GM12878 (cell line): Measurements from ENCODE around the gene CAMKMT. TPM values are rescaled to one million over a fixed set of nuclear protein-coding genes. Genes with fewer than 3 reads are reported as not detected.
A peak's percentile ranks its signal among the peaks of the same experiment; 100 is the strongest.

Source experiments
- BHLHE40 ChIP-seq, 2 experiments: fragments of 450-650 bp in 1 of 2; IDR thresholded peaks; 2 replicates each; pipeline ENCODE4 v1.6.1; 2011 to 2017; ENCODE audit warnings: low read depth in 2 of 2, borderline replicate concordance in 1 of 2, improper control_type of control experiment in 1 of 2, low read length in 1 of 2, mild to moderate bottlenecking in 1 of 2
- CEBPB ChIP-seq, 2 experiments: fragments of 150-350 bp in 1 of 2; IDR thresholded peaks; 2 replicates each; pipeline ENCODE4 v1.6.1; 2012 to 2014; ENCODE audit warnings: low read depth in 2 of 2, low read length in 2 of 2, borderline replicate concordance in 1 of 2, inconsistent platforms in 1 of 2
- CREB1 ChIP-seq: IDR thresholded peaks from 2 replicates; pipeline ENCODE4 v1.6.1; 2012; ENCODE audit warnings: low read depth, mild to moderate bottlenecking, inconsistent platforms
- CREM ChIP-seq: IDR thresholded peaks from 2 replicates; pipeline ENCODE4 v1.6.1; 2014; ENCODE audit warnings: antibody characterized with exemption, low read depth
- EED ChIP-seq: sonication (generic); IDR thresholded peaks from 2 replicates; pipeline ENCODE4 v1.6.1; 2016; ENCODE audit warnings: antibody characterized with exemption, low read depth
- ESRRA ChIP-seq: IDR thresholded peaks from 2 replicates; pipeline ENCODE4 v1.6.1; 2012; ENCODE audit warnings: mild to moderate bottlenecking, low read length, improper control_type of control experiment
- FOXK2 ChIP-seq: fragments of 450-650 bp; IDR thresholded peaks from 2 replicates; pipeline ENCODE4 v1.6.1; 2017; ENCODE audit warnings: mild to moderate bottlenecking, moderate library complexity
- KDM1A ChIP-seq: fragments of 200-600 bp; sonication (generic); IDR thresholded peaks from 2 replicates; pipeline ENCODE4 v1.6.1; 2016; ENCODE audit warnings: borderline replicate concordance
- LARP7 ChIP-seq: fragments of 450-650 bp; IDR thresholded peaks from 2 replicates; pipeline ENCODE4 v1.6.1; 2017; ENCODE audit warnings: mild to moderate bottlenecking
- MXI1 ChIP-seq: fragments of 150-350 bp; IDR thresholded peaks from 2 replicates; pipeline ENCODE4 v1.6.1; 2011; ENCODE audit warnings: low read depth, mild to moderate bottlenecking, inconsistent platforms, low read length, improper control_type of control experiment
- NFXL1 ChIP-seq: fragments of 450-650 bp; IDR thresholded peaks from 2 replicates; pipeline ENCODE4 v1.6.1; 2017; ENCODE audit warnings: antibody characterized with exemption, mild to moderate bottlenecking, borderline replicate concordance
- NR2F1 ChIP-seq: fragments of 450-650 bp; conservative IDR thresholded peaks from 2 replicates; pipeline ENCODE4 v1.6.1; 2017; ENCODE audit warnings: mild to moderate bottlenecking
- PBX3 ChIP-seq: IDR thresholded peaks from 2 replicates; pipeline ENCODE4 v1.6.1; 2011; ENCODE audit warnings: mild to moderate bottlenecking, low read depth, low read length, moderate library complexity; ENCODE audit not compliant: insufficient replicate concordance
- POLR2AphosphoS5 ChIP-seq: IDR thresholded peaks from 2 replicates; pipeline ENCODE4 v1.6.1; 2011; ENCODE audit warnings: mild to moderate bottlenecking, low read length, inconsistent platforms
- RELA ChIP-seq: fragments of 450-650 bp; IDR thresholded peaks from 2 replicates; pipeline ENCODE4 v1.8.0; 2014; ENCODE audit warnings: borderline replicate concordance; ENCODE audit not compliant: partially characterized antibody
- TCF3 ChIP-seq: IDR thresholded peaks from 2 replicates; pipeline ENCODE4 v1.6.1; 2012; ENCODE audit warnings: low read depth, mild to moderate bottlenecking, low read length, borderline replicate concordance; ENCODE audit not compliant: insufficient read depth
- ZBTB11 ChIP-seq: fragments of 450-650 bp; formaldehyde crosslinking; IDR thresholded peaks from 2 replicates; pipeline ENCODE4 v1.5.0; 2022; ENCODE audit warnings: mild to moderate bottlenecking, missing genetic modification characterization
- ZNF207 ChIP-seq: fragments of 450-650 bp; IDR thresholded peaks from 2 replicates; pipeline ENCODE4 v1.6.1; 2014; ENCODE audit warnings: antibody characterized with exemption, mild to moderate bottlenecking, borderline replicate concordance
- ZNF592 ChIP-seq: fragments of 450-650 bp; IDR thresholded peaks from 2 replicates; pipeline ENCODE4 v1.6.1; 2017; ENCODE audit warnings: mild to moderate bottlenecking, moderate library complexity
- ZSCAN29 ChIP-seq: fragments of 450-650 bp; IDR thresholded peaks from 2 replicates; pipeline ENCODE4 v1.6.1; 2017; ENCODE audit warnings: mild to moderate bottlenecking, moderate library complexity
- polyA plus RNA-seq, 11 experiments: library from polyadenylated mRNA; depleted of rRNA in 4 of 11; unstranded in 6 of 11; stranded (reverse) in 5 of 11; fragments of >200 nt; fragmentation: Nextera tagmentation in 4 of 11; fragmentation: Illumina TruSeq in 1 of 11; extraction: Ambion mirVana in 4 of 11; extraction: Trizol in 1 of 11; gene quantifications; 1 replicate in 1 of 11; 2 replicates in 10 of 11; pipeline versions ENCODE4 v1.2.1 to v1.2.3, GENCODE V29; 2011 to 2016; ENCODE audit warnings: inconsistent platforms in 2 of 11, missing spikeins in 2 of 11, low read depth in 1 of 11
- total RNA-seq, 4 experiments: library from RNA; depleted of rRNA in 3 of 4; stranded (reverse); fragments of >200 nt in 3 of 4; fragmentation: Illumina TruSeq in 1 of 4; extraction: Trizol in 1 of 4; gene quantifications; 2 replicates each; pipeline versions ENCODE4 v1.2.1 to v1.2.3, GENCODE V29; 2013 to 2021
- TF ChIP-seq, protein P1 (sequence below): IDR thresholded peaks from 2 replicates; pipeline ENCODE4 v1.6.1; 2012; ENCODE audit warnings: low read depth, low read length, improper control_type of control experiment

Gene CAMKMT
- total and polyA plus RNA-seq, 10 of the 15 experiments (the other 5 are each of a cell fraction or from before 2014, with no cell fraction given) = 2.7 to 16.0 (median 11.8) TPM

DNA sequence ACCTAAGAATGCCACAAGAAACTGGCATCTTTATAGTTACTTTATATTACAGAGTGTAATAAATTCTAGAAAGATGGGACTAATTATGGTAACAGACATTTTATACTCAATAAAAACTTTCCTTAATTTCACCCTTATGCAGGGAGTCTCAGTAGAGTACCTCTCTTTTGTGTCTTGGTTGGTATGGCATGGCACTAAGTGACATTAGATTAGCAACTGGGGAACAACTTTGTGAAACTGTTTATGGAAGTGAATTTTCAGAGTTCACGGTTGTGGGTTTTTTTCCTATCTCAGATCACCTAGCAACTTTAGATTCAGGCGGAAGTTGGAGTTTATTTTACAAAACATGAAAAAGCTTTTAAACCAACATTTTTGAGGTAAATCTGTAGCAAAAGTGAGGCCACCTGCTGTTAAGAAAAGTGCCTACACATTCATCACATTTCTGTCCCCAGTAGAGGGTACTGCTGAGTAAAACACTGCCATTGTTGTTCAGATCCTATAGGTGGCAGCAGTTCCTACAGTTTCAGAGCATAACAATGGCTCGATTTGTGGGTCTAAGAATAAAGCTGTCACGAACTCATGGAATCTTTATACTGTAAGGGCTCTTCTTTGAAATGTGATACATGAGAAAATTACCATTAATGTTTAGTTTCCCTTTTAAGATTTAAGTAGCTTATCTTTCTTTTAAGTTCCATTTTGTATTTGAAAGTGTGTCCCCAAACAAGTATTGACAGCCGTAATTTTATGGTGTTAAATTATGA lies 117.6 kb downstream of the CAMKMT start (continued):
- no peak for TF ChIP-seq BHLHE40 (IDR thresholded peaks at IDR 0.05; ENCODE audit: borderline replicate concordance in 1 of 2, low read depth in 2 of 2, low read length in 1 of 2)
- no peak for TF ChIP-seq ZBTB11 (CRISPR knock-in tag)
- no peak for TF ChIP-seq KDM1A
- TF ChIP-seq POLR2AphosphoS5 = no peak
- no peak for TF ChIP-seq LARP7
- TF ChIP-seq CREB1 = peak; percentile 41; the same call in 1 of the 2 replicates
- TF ChIP-seq ESRRA = 0 out of 2 replicates have a peak, but pooled peaks have one; percentile 21
- no peak for TF ChIP-seq NR2F1
- peak; percentile 94 for TF ChIP-seq ZNF592
- TF ChIP-seq, protein P1, sequence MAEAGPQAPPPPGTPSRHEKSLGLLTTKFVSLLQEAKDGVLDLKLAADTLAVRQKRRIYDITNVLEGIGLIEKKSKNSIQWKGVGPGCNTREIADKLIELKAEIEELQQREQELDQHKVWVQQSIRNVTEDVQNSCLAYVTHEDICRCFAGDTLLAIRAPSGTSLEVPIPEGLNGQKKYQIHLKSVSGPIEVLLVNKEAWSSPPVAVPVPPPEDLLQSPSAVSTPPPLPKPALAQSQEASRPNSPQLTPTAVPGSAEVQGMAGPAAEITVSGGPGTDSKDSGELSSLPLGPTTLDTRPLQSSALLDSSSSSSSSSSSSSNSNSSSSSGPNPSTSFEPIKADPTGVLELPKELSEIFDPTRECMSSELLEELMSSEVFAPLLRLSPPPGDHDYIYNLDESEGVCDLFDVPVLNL = no peak
- no peak for TF ChIP-seq MXI1
- no peak for TF ChIP-seq ZSCAN29
- no peak for TF ChIP-seq NFXL1
- TF ChIP-seq CREM = peak; percentile 33; the same call in 1 of the 2 replicates
- no peak for TF ChIP-seq ZNF207
- TF ChIP-seq PBX3 = no peak
- TF ChIP-seq TCF3 = no peak
- no peak for TF ChIP-seq FOXK2
- no peak for TF ChIP-seq RELA
- no peak for TF ChIP-seq EED
- TF ChIP-seq CEBPB (IDR thresholded peaks at IDR 0.05; ENCODE audit: borderline replicate concordance in 1 of 2, low read depth in 2 of 2, low read length in 2 of 2) = no peak
